Right lobe of liver (tissue), 4 donors: ENCODE data around the gene TSHR.

Experiments used
- CTCF ChIP-seq, 4 donors: fragments of 200-600 bp in 3 of 4; fragments of 450-650 bp in 1 of 4; IDR thresholded peaks; one replicate each; pipeline versions ENCODE4 v1.5.1 to v1.8.0; 2016 to 2022; ENCODE audit warnings: antibody characterized with exemption in 4 of 4, mild to moderate bottlenecking in 2 of 4
- POLR2A ChIP-seq: fragments of 450-650 bp; IDR thresholded peaks from one replicate; pipeline ENCODE4 v1.6.1; 2017; ENCODE audit warnings: antibody characterized with exemption, mild to moderate bottlenecking
- donor health status: DM: no; HTN: no; CAD: no.
- donor health status: DM: no; HTN: no; CAD: no.
- donor health status: DM: no; HTN: yes; CAD: no.

- TF ChIP-seq CTCF (IDR thresholded peaks at IDR 0.05) (no peak), POLR2A (no peak)
Observed at GRCh38 chr14:80946797-80947196, 8.6 kb upstream of the TSHR start.
